Urinary bladder (tissue), 4 donors: ENCODE measurements around the gene MUS81. TPM values are rescaled to one million over a fixed set of nuclear protein-coding genes. Genes with fewer than 3 reads are reported as not detected.
A peak's percentile ranks its signal among the peaks of the same experiment; 100 is the strongest.

Experiments used
- DNase-seq: peaks from one replicate; pipeline ENCODE4 v3.0.0-alpha.2; 2015; ENCODE audit errors: extremely low spot score
- H3K27ac ChIP-seq: one replicate; pipeline ENCODE4 v1.5.1; 2013; ENCODE audit warnings: low read depth, mild to moderate bottlenecking, moderate library complexity
- H3K36me3 ChIP-seq: one replicate; pipeline ENCODE4 v1.6.1; 2013; ENCODE audit warnings: mild to moderate bottlenecking, moderate library complexity; ENCODE audit not compliant: insufficient read depth
- H3K4me1 ChIP-seq: one replicate; pipeline ENCODE4 v1.6.1; 2013; ENCODE audit warnings: mild to moderate bottlenecking, moderate library complexity; ENCODE audit not compliant: insufficient read depth
- H3K4me3 ChIP-seq: one replicate; pipeline ENCODE4 v1.5.1; 2013; ENCODE audit warnings: low read depth, low read length
- WGBS: extraction: QIAGEN DNeasy Blood & Tissue Kit; methylation state at CpG from one replicate; pipeline ENCODE4 v1.1.7; 2013; 5-methylcytosine and 5-hydroxymethylcytosine counted together
- polyA plus RNA-seq: library from polyadenylated mRNA; stranded (reverse); fragments of 200-250 nt; gene quantifications from one replicate; pipeline ENCODE4 v1.2.3, GENCODE V29; 2013
- total RNA-seq: library from RNA; depleted of rRNA; stranded (reverse); fragments of >200 nt; gene quantifications from one replicate; pipeline ENCODE4 v1.2.3, GENCODE V29; 2014
- donor health status: healthy with polysubstance abuse.
- donor health status: healthy.

Gene MUS81
- total and polyA plus RNA-seq, 2 donors: 38.2 to 65.4 TPM

GRCh38 chr11:65869643-65870306, 9.5 kb downstream of the MUS81 start:
- peaks cover 4% of the 10 kb centered on the region for H3K4me1 ChIP-seq
- no peak for DNase-seq
- no peaks in the 10 kb centered on the region for H3K36me3 ChIP-seq

GRCh38 chr11:65870307-65870658, 10.1 kb downstream of the MUS81 start:
- Histone ChIP-seq H3K27ac (no peak overlapping the region), H3K36me3 (no peaks in the 10 kb centered on the region), H3K4me1 (peaks cover 4% of the 10 kb centered on the region), H3K4me3 (no peak overlapping the region)
- no peak for DNase-seq
- 82% methylated on average over 11 of the region's 11 CpGs for WGBS

More at GRCh38 chr11:65869643-65870306, 9.5 kb downstream of the MUS81 start:
- WGBS: 86% methylated on average over 24 of the region's 24 CpGs
- Histone ChIP-seq H3K4me3 (no peak overlapping the region), H3K27ac (no peak overlapping the region)

GRCh38 chr11:65870706-65871681, 10.8 kb downstream of the MUS81 start:
- WGBS: 66% methylated on average over 24 of the region's 24 CpGs
- no peaks in the 10 kb centered on the region for H3K36me3 ChIP-seq
- H3K27ac ChIP-seq: no peak overlapping the region
- DNase-seq: no peak
- H3K4me1 ChIP-seq: peaks cover 4% of the 10 kb centered on the region
- no peak overlapping the region for H3K4me3 ChIP-seq

GRCh38 chr11:65871811-65872548, 11.7 kb downstream of the MUS81 start:
- Histone ChIP-seq H3K4me1 (peaks cover 4% of the 10 kb centered on the region), H3K27ac (peak overlapping the region; percentile 84), H3K36me3 (no peaks in the 10 kb centered on the region), H3K4me3 (peak overlapping the region; percentile 61)
- 19% methylated on average over 26 of the region's 26 CpGs for WGBS
- DNase-seq: no peak

GRCh38 chr11:65872586-65873317, 12.5 kb downstream of the MUS81 start, which contains the start of gene EFEMP2:
Gene EFEMP2, minus strand, starts transcription at chr11:65872800. Its CDS starts 446 bp downstream, at chr11:65872354.
- no peak for DNase-seq
- H3K27ac ChIP-seq: peak within 1 kb of the TSS; percentile 91
- WGBS: 3% methylated on average over 67 of the region's 69 CpGs
- H3K4me1 ChIP-seq: peaks cover 4% of the 10 kb centered on the region
- no peaks in the 10 kb centered on the region for H3K36me3 ChIP-seq
- H3K4me3 ChIP-seq: peak within 1 kb of the TSS; percentile 61

GRCh38 chr11:65873318-65874156, 13.3 kb downstream of the MUS81 start:
- Histone ChIP-seq H3K27ac (peak overlapping the region; percentile 78), H3K36me3 (no peaks in the 10 kb centered on the region), H3K4me1 (peaks cover 4% of the 10 kb centered on the region), H3K4me3 (peak overlapping the region; percentile 61)
- WGBS: 8% methylated on average over 54 of the region's 54 CpGs
- DNase-seq: no peak

- H3K27ac ChIP-seq: no peak within 1 kb of the TSS
- 56% methylated on average over 7 of the region's 7 CpGs for WGBS
These were observed 19.4 kb downstream of the MUS81 start, which contains the start of gene CTSW for GRCh38 chr11:65879617-65880016. Gene CTSW, plus strand, starts transcription at chr11:65879837. Its CDS starts 18 bp downstream, at chr11:65879855.

GRCh38 chr11:65880027-65880426, 19.8 kb downstream of the MUS81 start:
- DNase-seq: no peak
- Histone ChIP-seq H3K4me3 (peak overlapping the region; percentile 10), H3K4me1 (no peaks in the 10 kb centered on the region), H3K27ac (no peak overlapping the region), H3K36me3 (no peaks in the 10 kb centered on the region)
- 68% methylated on average over 7 of the region's 7 CpGs for WGBS

More at GRCh38 chr11:65879617-65880016, 19.4 kb downstream of the MUS81 start, which contains the start of gene CTSW:
- Histone ChIP-seq H3K4me1 (no peaks in the 10 kb centered on the region), H3K36me3 (no peaks in the 10 kb centered on the region), H3K4me3 (peak within 1 kb of the TSS; percentile 10)
- DNase-seq: no peak

GRCh38 chr11:65880844-65881421, 20.7 kb downstream of the MUS81 start:
- no peak overlapping the region for H3K4me3 ChIP-seq
- no peak overlapping the region for H3K27ac ChIP-seq
- no peaks in the 10 kb centered on the region for H3K36me3 ChIP-seq
- WGBS: 73% methylated on average over 7 of the region's 7 CpGs
- no peak for DNase-seq
- no peaks in the 10 kb centered on the region for H3K4me1 ChIP-seq

- WGBS: 90% methylated on average over 30 of the region's 30 CpGs
- no peak overlapping the region for H3K27ac ChIP-seq
- no peak for DNase-seq
- H3K4me3 ChIP-seq: no peak overlapping the region
- H3K4me1 ChIP-seq: no peaks in the 10 kb centered on the region
- no peaks in the 10 kb centered on the region for H3K36me3 ChIP-seq
These were observed 22.2 kb downstream of the MUS81 start for GRCh38 chr11:65882120-65883057.
